Gastrocnemius medialis (tissue), 4 donors: ENCODE results near the gene GNL2. TPM values are rescaled to one million over a fixed set of nuclear protein-coding genes. Genes with fewer than 3 reads are reported as not detected.

Source experiments
- ATAC-seq, 2 donors: fragments of 150-250 bp; one replicate each; pipeline ENCODE4 v1.9.1; 2016
- DNase-seq, 2 donors: peaks; one replicate each; pipeline ENCODE4 v3.0.0-alpha.2; 2019
- H3K27ac ChIP-seq, 4 donors: fragments of 200-600 bp; sonication (generic); 1 replicate in 1 of 4; 2 replicates in 3 of 4; pipeline ENCODE4 v1.5.1; 2016 to 2018; ENCODE audit warnings: mild to moderate bottlenecking in 2 of 4, moderate library complexity in 1 of 4
- H3K27me3 ChIP-seq, 3 donors: fragments of 200-600 bp; sonication (generic) in 2 of 3; 1 replicate in 1 of 3; 2 replicates in 2 of 3; pipeline versions ENCODE4 v1.5.1 to v1.6.0; 2016 to 2019; ENCODE audit warnings: mild to moderate bottlenecking in 1 of 3, moderate library complexity in 1 of 3
- H3K36me3 ChIP-seq, 2 donors: fragments of 200-600 bp; sonication (generic) in 1 of 2; one replicate each; pipeline ENCODE4 v1.5.1; 2017 to 2018
- H3K4me1 ChIP-seq, 2 donors: fragments of 200-600 bp; sonication (generic) in 1 of 2; one replicate each; pipeline ENCODE4 v1.5.1; 2016 to 2017; ENCODE audit warnings: mild to moderate bottlenecking in 2 of 2
- H3K4me3 ChIP-seq, 4 donors: fragments of 200-600 bp; sonication (generic) in 3 of 4; 1 replicate in 1 of 4; 2 replicates in 3 of 4; pipeline ENCODE4 v1.5.1; 2016 to 2019; ENCODE audit warnings: mild to moderate bottlenecking in 2 of 4
- H3K9me3 ChIP-seq, 3 donors: fragments of 200-600 bp; sonication (generic) in 2 of 3; 1 replicate in 1 of 3; 2 replicates in 2 of 3; pipeline ENCODE4 v1.5.1; 2016 to 2019
- CTCF ChIP-seq, 5 experiments: fragments of 450-650 bp in 3 of 5; fragments of 200-600 bp in 2 of 5; sonication (generic) in 2 of 5; IDR thresholded peaks in 4 of 5; conservative IDR thresholded peaks in 1 of 5; 1 replicate in 4 of 5; 2 replicates in 1 of 5; pipeline ENCODE4 v1.5.1; 2016 to 2019; ENCODE audit warnings: antibody characterized with exemption in 5 of 5, mild to moderate bottlenecking in 3 of 5, moderate library complexity in 3 of 5
- POLR2A ChIP-seq, 2 donors: fragments of 450-650 bp; IDR thresholded peaks; one replicate each; pipeline ENCODE4 v1.6.1; 2017; ENCODE audit warnings: antibody characterized with exemption in 2 of 2, mild to moderate bottlenecking in 2 of 2, moderate library complexity in 2 of 2
- in situ Hi-C, 4 donors: fragments of 200-750 bp; cut with MboI; loops; one replicate each; pipeline versions ENCODE4 v1.15.0 to v1.8.0; 2017; ENCODE audit warnings: low sequenced_read_pairs in 4 of 4
- intact Hi-C: fragments of 100-400 bp; cut with DNase I; formaldehyde crosslinking; loops from one replicate; pipeline ENCODE4 v1.15.1; 2023; ENCODE audit warnings: low total_unique reads
- total RNA-seq, 4 donors: library from RNA; depleted of rRNA; stranded (reverse); fragments of >200 nt; gene quantifications; one replicate each; pipeline versions ENCODE4 v1.1.0 to v1.2.3, GENCODE V29; 2016

The GNL2 gene
- total RNA-seq, 4 donors from 2014 or later = 37.2 to 49.1 (median 43.2) TPM

- ATAC-seq (no peak), DNase-seq (no peak)
- TF ChIP-seq POLR2A (IDR thresholded peaks at IDR 0.05) (no peak), CTCF (IDR thresholded peaks at IDR 0.05 in 4 of 5, conservative IDR thresholded peaks at IDR 0.05 in 1 of 5) (no peak)
- Histone ChIP-seq H3K4me1 (peaks cover 11 to 12% of the 10 kb centered on the region in 2 donors), H3K4me3 (no peak overlapping the region), H3K36me3 (peaks cover 0 to 3% of the 10 kb centered on the region in 2 donors), H3K9me3 (no peaks in the 10 kb centered on the region), H3K27me3 (no peaks in the 10 kb centered on the region), H3K27ac (no peak overlapping the region)
- in situ Hi-C loops = no loop called here
- intact Hi-C loops = no loop called here
These were observed 78.2 kb downstream of the GNL2 start for GRCh38 chr1:37517569-37517968.

Other genes starting within 250 kb of the GNL2 start
- 10 to 100 TPM in 1 of 4 donors, 1 to 10 TPM in 3; 5.3 to 27.1 (median 8.6) TPM for gene ZC3H12A, start 121.4 kb downstream of the GNL2 start, total RNA-seq
- 10 to 100 TPM; 72.1 to 81.0 (median 74.5) TPM for gene MEAF6, start 81.2 kb downstream of the GNL2 start, total RNA-seq
- gene SNIP1, start 41.6 kb downstream of the GNL2 start, total RNA-seq = 1 to 10 TPM; 5.2 to 9.2 (median 6.5) TPM
- 1 to 10 TPM; 1.5 to 4.0 (median 2.3) TPM for gene DNALI1, start 39.0 kb downstream of the GNL2 start, total RNA-seq
- under 1 TPM in 1 of 4 donors, not detected in 3; 0.53 TPM for gene RSPO1, start 39.0 kb upstream of the GNL2 start, total RNA-seq
- gene CDCA8, start 96.6 kb upstream of the GNL2 start, total RNA-seq = 1 to 10 TPM in 1 of 4 donors, under 1 TPM in 2, not detected in 1; 0.46 to 1.5 (median 0.60) TPM
- gene EPHA10, start 169.2 kb upstream of the GNL2 start, total RNA-seq = under 1 TPM in 1 of 4 donors, not detected in 3; 0.17 TPM
- 1 to 10 TPM; 2.3 to 9.9 (median 4.0) TPM for gene MANEAL, start 197.9 kb upstream of the GNL2 start, total RNA-seq
- 10 to 100 TPM; 41.2 to 96.0 (median 56.8) TPM for gene C1orf122, start 211.9 kb upstream of the GNL2 start, total RNA-seq
- gene YRDC, start 212.3 kb upstream of the GNL2 start, total RNA-seq = 10 to 100 TPM; 11.2 to 13.6 (median 11.7) TPM